GM21786 (cell line): ENCODE data around the gene RASL10B.
"Not testable (repeated sequence)": the region's sequence is repeated elsewhere in the genome, so short reads cannot be mapped to it uniquely, and the experiment has no call there.

Experiments
- ATAC-seq: cut with Tn5 transposase; IDR thresholded peaks from one replicate; pipeline ENCODE4 v1.9.1; 2021; ENCODE audit not compliant: unreplicated experiment

Gene RASL10B

DNA sequence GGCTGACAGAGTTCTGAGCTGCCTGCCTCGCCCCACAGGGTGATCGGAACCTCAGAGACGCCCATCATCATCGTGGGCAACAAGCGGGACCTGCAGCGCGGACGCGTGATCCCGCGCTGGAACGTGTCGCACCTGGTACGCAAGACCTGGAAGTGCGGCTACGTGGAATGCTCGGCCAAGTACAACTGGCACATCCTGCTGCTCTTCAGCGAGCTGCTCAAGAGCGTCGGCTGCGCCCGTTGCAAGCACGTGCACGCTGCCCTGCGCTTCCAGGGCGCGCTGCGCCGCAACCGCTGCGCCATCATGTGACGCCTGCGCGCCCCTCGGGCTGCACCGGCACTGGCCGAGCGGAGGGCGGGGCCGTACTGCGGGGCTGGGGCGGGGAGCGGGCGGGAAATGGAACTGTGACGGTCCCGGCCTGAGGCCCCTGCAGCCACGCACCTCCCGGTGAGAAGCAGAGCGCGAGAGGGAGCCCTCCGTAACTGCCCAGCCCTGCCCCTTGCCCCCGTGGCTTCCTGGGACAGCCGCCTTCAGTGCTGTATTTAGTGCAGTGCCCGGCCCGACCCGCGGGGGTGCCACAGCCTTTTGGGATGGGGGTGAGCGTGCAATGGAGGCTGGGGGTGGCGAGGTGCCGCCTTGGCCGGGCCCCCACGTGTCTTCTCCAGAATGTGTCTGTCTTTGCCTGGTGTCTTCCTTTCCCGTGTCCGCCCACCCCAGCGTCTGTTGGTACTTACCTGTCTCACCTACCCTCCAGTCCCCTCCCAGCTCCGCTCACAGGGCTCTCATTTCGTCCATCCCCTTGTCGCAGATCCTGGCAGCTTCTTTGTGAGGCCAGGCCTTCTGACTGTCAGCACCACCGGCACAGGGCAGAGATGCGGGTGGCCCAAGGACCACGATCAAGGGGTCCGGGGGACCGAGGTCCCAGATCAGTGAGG, 9.8 kb downstream of the RASL10B start:
- ATAC-seq = no peak

DNA sequence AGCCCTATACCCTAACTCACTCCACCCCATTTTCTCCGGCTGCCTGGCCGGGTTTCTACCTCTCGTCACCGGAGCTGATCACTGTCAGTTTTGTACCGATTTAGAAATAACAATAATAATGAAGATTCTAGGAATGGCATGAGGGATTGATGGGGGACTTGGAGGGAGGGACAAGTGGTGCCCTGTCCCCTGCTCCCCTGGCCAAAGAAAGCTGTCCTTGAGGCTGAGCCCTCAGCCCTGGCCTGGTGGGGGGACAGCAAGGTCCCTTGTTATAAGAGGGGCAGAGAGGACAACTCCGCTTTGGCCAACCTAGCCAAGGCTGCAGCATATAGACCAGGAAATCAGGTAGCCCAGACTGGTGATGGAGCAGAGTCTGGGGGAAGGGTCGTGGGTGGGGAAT, 11.1 kb downstream of the RASL10B start:
- ATAC-seq = no peak

DNA sequence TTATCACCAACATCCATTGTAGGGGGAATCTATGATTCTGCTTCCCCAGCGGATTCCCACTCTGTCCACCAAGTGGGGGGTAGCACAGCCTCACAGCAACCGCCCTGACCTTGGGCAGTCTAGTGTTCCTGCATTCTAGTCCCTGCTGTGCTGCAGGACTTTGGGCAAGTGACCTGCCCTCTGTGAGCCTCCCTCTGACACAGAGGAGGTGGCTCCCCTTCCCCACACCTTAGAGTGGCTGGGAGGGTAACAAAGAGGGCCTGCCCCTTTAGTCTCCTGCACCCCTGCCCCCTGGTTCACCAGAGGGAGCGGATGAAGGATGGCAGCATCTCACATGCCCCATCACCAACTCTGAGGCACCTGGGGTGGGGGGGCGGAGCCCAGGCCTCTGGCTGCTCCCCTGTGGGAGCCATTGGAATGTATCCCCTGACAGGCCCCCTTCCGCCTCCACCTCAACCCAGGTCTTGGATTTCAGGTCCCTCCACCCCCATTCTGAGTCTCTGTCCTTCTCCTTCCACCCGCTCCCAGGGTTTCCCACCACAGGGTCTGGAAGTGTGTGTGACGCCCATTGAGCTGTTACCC, 11.5 kb downstream of the RASL10B start:
- no peak for ATAC-seq

DNA sequence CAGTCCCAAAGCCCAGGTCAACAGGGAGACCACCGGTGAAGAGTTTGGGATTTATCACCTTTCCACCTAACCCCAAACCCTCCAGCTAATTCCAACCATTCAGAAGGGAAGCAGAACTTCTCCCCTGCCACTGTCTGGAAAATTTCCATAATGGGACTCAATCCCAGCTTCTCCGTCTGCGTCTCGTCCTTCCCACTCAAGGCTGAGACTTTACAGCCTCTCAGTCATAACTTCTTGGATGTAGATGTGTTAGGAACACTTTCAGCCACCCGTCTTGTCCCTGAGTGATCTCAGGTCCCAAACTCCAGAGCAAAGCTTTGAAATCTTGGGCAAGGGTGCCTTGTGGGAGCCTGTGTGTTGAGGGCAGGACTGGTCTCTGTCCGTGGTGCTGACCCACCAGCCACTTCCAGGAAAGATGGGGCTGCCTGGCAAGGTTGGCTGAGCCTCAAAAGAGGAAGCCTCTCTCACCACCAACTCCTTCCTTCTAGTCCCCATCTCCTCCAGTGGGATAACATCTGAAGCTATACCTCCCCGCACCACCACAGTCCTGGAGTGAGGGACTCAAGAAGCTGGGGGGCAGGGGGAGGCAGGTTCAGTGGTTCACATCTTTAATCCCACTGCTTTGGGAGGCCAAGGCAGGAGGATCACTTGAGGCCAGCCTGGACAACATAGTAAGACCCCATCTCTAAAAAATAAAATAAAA, 12.3 kb downstream of the RASL10B start:
- ATAC-seq = no peak

DNA sequence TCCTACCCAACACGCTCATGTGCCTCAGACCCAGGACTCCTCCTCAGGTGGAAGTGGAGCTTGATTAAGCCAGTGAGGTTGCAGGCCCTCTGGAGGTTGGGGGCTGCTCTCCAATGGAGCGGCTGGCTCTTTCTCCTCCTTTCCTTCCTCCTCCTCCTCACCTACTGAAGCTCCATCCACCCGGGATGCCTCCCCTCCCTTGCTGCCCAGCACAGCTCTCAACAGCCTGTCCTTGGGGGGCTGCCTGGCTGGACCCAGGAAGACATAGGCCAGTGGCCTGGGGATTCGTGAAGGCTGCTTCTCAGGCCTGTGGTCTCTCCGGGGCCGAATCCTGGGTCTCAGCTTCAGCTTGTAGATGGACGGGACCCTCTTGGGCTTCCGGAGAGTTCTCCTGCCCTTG, 13.4 kb downstream of the RASL10B start:
- ATAC-seq = no peak

DNA sequence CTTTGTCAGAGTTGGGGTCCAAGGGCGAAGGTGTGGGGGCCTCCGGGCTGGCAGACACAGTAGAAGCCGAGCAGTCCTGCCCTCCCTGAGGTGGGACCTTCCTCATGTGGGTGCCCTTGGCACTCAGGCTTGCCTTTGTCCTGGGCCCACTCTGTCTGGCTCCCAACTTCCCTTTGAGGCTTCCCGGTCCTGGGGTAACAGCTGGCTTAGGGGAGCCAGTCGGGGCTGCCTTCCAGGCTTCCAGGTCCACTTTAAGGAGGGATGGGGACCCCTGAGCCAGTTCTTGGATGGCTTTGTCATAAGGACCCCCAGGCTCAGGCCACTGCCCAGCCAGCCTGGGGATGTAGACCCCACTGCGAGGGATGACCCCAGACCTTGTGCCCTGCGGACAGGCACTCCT, 13.8 kb downstream of the RASL10B start:
- ATAC-seq = no peak

DNA sequence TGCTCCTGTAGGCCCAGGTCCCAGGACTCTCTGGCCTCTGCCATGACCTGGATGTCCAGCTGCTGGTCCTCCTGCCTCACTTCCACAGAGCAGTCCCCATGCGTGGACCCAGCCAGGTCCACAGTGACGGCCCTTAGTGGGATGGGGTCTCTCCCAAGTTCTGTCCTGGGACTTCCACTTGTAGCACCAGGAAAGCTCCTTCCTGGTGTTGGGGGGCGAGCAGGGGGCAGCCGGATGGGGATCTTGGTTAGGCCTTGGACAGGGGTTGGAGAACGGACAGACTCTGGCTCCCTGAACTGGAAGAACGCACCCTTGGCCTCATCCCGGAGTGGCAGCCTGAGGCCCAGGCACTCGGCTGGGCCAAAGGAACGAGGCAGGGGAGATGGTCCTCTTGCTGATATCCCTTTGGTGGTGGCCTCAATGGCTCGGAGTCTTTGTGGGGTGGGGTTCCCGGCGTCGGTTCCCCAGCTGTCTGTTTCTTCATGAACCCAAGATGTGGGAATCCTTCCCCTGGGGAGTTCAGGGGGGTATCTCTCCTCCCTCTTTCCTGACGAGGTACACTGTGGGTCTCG, 14.4 kb downstream of the RASL10B start:
- ATAC-seq = no peak

DNA sequence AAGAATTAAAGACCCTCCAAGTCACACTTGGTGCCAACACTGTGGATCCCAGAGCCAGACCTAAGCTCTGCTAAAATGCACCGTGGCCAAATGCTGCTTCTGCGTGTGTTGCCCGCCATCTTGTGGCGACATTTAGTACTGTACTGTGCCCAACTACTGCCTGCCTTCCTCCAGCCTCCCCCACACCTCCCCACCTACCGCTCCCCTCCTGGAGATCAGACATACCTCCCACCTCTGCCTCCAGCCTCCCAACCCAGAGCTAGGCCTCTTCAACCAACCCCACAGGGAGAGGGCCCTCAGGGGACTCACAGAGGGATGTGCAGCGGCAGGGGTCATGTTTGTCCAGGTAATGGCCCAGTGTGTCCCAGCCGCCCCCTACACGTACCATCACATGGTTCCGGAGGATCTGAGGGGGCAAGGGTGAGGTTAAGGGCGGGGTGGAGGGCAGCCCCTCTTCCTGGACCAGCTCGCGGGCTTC, 16.1 kb downstream of the RASL10B start:
- ATAC-seq = no peak

DNA sequence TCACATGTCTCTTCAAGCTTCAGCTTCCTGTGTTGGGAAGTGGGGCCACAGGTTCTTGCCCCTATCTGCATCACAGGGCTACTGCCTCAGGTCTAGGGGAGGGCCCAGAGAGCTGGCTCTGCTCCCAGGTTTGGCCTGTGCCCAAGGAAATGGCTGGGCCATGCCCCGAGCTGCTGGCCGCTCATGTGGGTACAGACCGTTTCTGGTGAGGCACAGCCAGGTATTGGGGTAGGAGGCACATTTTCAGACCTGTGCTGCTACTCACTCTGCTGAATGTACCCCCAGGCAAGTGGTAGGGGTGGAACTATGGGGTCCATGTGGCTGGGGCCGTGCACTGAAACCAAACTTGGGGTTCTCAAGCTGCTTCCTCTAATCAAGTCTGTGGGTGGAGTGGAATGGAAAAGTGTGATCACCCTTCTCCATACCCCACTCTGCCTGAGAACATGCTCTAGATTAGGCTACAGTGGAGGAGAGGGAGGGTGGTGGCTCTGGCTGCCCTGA, 17.0 kb downstream of the RASL10B start:
- no peak for ATAC-seq

DNA sequence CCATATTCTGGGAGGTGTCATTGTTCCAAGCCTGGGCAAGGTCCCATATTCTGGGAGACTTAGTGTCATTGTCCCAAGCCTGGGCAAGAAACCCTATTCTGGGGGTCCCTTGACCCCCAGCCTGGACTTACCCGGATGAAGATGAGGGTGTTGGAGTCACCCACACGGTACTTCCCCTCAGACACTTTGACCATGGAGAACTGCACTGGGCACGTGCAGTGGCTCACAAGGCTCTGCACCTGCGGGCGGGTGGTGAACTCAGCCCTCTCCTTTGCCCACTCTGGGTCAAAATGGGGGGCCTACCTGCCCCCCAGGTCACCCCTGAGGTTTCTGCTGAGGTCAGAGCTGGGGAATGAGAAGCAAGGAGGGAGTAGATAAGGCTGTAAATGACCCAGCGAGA, 17.5 kb downstream of the RASL10B start:
- ATAC-seq = no peak

DNA sequence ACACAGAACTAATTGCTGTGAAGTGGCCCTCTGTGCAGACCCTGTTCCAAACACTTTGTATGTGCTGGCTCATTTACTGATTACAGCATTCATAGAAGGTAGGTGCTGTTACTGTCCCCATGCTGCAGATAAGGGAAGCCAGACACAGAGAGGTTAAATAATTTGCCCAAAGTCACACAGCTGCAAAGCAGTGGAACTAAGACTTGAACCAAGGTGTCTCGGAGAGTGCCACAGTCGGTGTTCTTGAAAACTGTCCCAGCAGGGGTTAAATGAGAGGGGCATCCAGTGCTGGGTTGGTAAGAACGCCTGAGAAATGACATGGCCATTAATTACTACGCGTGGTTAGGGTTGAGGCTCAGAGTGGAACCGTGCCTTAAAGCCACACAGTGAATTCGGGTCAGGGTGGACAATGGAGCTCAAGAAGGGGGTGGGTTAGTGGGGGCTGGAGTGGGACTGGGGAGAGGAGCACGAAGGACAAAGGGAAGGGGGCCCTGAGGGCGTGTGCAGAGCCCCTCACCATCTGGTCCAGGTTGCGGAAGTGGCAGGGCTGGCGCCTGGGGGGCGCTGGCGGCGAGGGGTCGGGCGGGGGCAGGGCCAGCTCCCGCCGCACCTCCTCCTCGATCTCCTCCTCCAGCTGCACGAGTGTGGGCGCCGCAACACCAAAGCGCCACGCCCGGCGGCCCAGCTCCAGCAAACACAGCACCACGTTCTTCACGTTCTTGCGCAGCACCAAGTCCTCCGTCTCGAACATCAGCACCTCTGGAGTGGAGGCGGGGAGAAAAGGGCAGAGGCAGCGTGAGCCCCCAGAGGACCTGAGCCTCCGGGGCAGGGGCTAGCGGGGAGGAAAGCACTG, 18.3 kb downstream of the RASL10B start:
- no peak for ATAC-seq

DNA sequence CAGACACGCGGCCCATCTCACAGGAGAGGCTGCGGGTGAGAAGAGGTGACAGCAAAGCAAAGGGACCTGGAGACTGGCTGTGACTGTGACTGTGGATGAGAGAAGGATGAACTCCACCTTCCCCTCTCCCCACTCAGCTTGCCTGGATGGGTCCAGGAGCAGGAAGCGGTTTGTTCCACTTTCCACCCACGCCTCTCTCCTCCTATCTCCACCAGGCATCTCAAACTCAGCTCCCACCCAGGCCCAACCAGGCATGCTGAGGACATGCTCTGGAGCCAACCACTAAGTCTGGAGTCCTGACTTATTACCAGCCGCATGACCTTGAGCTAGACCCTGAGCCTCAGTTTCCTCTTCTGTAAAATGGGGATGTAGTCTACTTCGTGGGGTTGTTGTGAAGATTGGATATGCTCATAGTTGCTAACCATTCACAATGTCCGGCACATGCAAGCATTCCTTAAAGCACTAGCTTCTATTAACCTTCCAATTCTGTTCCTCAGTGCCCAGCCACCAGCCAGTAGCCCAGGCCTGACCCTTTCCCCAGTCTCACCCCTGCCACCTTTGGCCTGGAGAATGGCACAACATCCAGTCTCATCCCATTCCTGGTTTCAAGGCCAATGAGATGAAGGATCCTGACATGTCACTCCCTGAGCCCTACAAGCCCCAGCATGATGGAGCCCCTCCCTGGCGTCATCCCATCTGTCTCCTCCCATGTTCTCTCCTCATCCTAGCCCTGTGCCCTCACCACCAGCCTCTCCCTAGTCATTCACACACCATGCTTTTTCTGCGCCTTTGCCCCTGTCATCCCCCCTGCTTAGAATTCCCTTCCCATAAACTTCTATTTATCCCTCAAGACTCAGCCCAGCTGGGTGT, 19.3 kb downstream of the RASL10B start:
- no peak for ATAC-seq

DNA sequence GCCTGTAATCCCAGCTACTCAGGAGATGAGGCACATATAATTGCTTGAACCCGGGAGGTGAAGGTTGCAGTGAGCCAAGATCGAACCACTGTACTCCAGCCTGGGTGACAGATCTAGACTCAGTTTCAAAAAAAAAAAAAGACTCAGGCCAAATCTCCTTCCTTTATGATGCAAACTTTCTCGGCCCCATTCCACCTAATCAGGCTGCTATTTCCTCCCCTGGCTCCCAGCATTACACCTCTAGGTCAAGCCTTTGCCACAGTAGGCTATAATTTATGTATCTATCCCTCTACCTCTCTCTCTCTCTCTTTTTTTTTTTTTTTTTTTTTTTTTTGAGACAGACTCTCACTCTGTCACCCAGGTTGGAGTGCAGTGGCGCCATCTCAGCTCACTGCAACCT, 20.1 kb downstream of the RASL10B start:
- not testable (repeated sequence) for ATAC-seq

DNA sequence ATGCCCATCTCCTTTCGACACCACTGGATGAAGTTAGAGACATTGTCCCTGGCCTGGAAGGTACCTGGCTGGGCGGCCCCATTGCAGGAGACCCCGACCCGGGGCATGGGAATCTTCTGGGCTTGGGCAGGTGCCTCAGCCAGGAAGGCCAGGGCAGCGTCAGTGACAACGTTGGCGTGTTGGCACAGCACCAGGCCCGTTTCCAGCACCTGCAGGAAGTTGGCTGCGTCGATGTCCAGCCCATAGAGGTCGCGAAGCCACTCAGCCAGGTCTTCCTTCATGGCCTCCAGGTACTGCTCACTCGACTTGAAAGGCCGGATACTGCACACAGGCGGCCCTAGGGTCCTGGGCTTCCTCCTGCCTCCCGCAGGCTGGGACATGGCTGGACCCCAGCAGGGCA, 21.0 kb downstream of the RASL10B start:
- no peak for ATAC-seq

DNA sequence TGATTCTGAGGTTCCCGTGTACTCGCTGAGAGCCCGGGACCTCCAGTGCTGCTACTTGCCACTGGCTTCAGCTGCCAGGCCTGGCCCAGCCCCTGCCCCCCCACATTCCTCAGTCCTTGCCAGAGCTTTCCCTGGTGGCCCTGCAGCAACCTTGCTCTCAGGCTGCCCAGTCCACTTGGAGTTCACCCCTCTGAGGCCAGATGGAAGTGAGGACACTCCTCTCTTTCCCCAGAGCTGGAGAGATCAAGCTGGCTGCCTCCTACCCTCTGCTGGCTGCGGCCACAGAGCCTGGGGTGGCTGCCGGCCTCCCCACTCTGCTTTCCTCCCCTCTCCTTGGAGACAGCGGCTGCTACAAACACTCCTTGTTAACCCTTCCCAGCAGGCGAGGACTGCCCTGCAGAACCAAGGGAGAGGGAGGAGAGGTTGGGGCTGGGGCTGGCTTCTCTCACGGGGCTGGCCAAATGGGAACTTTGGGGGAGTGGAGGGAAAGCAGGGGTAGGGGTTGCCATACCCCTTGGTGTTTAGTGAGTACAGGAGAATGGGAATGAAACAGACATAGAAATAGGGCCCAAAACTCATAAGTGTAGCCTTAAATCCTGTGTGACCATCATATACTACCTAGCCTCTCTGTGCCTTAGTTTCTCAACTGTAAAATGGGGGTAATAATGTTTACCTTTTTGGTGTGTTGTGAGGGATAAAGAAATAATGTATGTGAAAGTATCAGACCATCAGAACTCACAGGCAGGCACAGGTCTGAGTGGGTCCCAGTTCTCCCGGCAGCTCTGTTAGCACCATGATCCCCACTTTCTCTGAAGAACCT, 21.7 kb downstream of the RASL10B start, which contains the start of gene GAS2L2:
TSS of gene GAS2L2 (minus strand) at position 295 of the 820 bp plus-strand sequence. CDS start 389 bp downstream, outside the sequence.
- ATAC-seq = no peak

DNA sequence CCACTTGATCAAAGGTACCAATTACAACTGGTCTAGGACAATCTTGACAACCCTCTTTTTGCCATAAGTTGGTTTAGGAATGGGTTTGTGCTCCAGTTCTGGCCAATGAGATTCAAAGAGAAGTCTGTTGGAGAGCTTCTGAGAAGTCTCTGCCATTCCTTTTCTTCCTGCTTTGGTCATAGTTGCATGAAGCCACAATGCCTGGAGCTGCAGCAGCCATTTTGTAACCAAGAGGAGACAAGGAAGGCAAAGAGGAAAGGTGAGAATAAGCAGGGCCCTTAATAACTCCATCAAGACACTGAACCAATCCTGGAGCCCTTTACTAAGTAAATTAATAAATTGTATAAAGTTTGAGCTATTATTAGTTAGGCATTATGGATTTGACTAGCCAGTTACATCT, 25.8 kb downstream of the RASL10B start:
- ATAC-seq = no peak

DNA sequence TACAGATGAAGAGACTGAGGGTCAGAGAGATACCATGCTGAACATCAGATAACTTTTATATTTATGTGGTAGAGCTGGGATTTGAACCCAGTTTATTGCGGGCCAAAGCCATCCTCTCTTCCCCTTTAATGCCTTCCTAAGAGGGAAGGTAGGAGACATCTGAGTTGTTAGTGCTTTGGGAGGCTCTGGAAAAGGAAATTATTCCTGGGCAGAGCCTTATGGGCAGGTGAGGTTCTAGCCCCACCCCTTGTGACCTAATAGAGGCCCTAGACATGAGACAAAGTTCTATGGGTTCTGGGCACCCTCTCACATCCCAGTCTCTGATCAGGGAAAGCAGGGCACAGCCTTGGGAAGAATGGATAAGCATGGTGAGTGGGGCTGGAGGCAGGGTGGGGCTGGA, 29.1 kb downstream of the RASL10B start, which contains the start of gene C17orf50:
TSS of gene C17orf50 (plus strand) at position 301 of the 400 bp plus-strand sequence. CDS start at position 356, 55 bp downstream.
- no peak for ATAC-seq

DNA sequence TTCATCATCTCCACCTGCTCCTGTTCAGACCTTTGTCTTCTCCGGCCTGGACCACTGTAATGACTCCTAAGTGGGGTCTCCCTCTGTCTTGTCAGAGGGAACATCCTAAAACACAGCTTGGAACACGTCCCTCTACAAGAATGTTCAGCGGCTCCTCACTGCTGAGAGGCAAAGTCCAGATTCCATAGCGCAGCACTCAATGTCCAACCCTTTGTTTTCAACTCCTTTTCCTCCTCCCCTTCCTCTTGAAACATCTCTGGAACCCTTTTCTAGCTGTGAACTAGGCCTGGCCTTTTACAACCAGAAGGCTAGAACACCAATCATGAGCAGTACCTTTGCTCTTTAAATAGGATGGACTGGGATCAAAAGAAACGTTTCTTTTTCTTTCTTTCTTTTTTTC, 30.2 kb downstream of the RASL10B start:
- no peak for ATAC-seq
